Testis (tissue), 3 donors: Measurements from ENCODE around the gene IL34. TPM values are rescaled to one million over a fixed set of nuclear protein-coding genes. Genes with fewer than 3 reads are reported as not detected.

Source experiments
- DNase-seq: peaks from one replicate; pipeline ENCODE4 v3.0.0-alpha.2; 2019
- H3K27ac ChIP-seq, 2 donors: fragments of 200-600 bp; sonication (generic); one replicate each; pipeline ENCODE4 v1.5.1; 2019
- H3K27me3 ChIP-seq: fragments of 200-600 bp; sonication (generic); one replicate; pipeline ENCODE4 v1.5.1; 2019
- H3K36me3 ChIP-seq: fragments of 200-600 bp; sonication (generic); one replicate; pipeline ENCODE4 v1.5.1; 2017; ENCODE audit warnings: low read depth; ENCODE audit errors: missing control alignments
- H3K4me1 ChIP-seq: fragments of 200-600 bp; sonication (generic); one replicate; pipeline ENCODE4 v1.5.1; 2019
- H3K4me3 ChIP-seq, 2 donors: fragments of 200-600 bp; sonication (generic); one replicate each; pipeline ENCODE4 v1.5.1; 2017 to 2019
- H3K9me3 ChIP-seq: fragments of 200-600 bp; sonication (generic); one replicate; pipeline ENCODE4 v1.5.1; 2017
- CTCF ChIP-seq, 3 experiments: fragments of 450-650 bp in 2 of 3; fragments of 200-600 bp in 1 of 3; sonication (generic) in 1 of 3; IDR thresholded peaks; one replicate each; pipeline ENCODE4 v1.5.1; 2016 to 2019; ENCODE audit warnings: antibody characterized with exemption in 3 of 3, mild to moderate bottlenecking in 2 of 3, moderate library complexity in 1 of 3
- POLR2A ChIP-seq: fragments of 450-650 bp; IDR thresholded peaks from one replicate; pipeline ENCODE4 v1.6.1; 2017; ENCODE audit warnings: antibody characterized with exemption, mild to moderate bottlenecking, moderate library complexity
- WGBS, 2 donors: methylation state at CpG; one replicate each; pipeline ENCODE4 v1.1.5; 2018; 5-methylcytosine and 5-hydroxymethylcytosine counted together
- intact Hi-C: fragments of 100-400 bp; cut with DNase I; formaldehyde crosslinking; loops from one replicate; pipeline ENCODE4 v1.15.1; 2023; ENCODE audit warnings: low total_unique reads
- polyA plus RNA-seq: library from polyadenylated mRNA; stranded (reverse); fragments of 350-450 nt; fragmentation: Illumina TruSeq; extraction: RNeasy Lipid Tissue Mini Kit (QIAGEN cat#74804); gene quantifications from one replicate; pipeline ENCODE4 v1.2.3, GENCODE V29; 2014; ENCODE audit warnings: low read depth, low replicate concordance; ENCODE audit not compliant: insufficient read depth
- total RNA-seq, 2 donors: library from RNA; depleted of rRNA; stranded (reverse); fragments of >200 nt; gene quantifications; one replicate each; pipeline ENCODE4 v1.2.3, GENCODE V29; 2016

The IL34 gene
- total and polyA plus RNA-seq, 3 donors from 2014 or later: 5.4 to 11.9 (median 7.9) TPM

- intact Hi-C loops: no loop called here
- no peaks in the 10 kb centered on the region for H3K36me3 ChIP-seq
- H3K4me1 ChIP-seq: no peaks in the 10 kb centered on the region
- no peak for DNase-seq
- TF ChIP-seq CTCF (IDR thresholded peaks at IDR 0.05): no peak
- no peak for TF ChIP-seq POLR2A
- no peak overlapping the region for H3K27ac ChIP-seq
- no peak overlapping the region for H3K4me3 ChIP-seq
- no peaks in the 10 kb centered on the region for H3K27me3 ChIP-seq
- no peaks in the 10 kb centered on the region for H3K9me3 ChIP-seq
- WGBS, 2 donors: 91 to 93% methylated on average over 7 of the region's 7 CpGs
Observed at GRCh38 chr16:70608521-70608920, 37.8 kb upstream of the IL34 start.

- Histone ChIP-seq H3K4me3 (no peak overlapping the region), H3K9me3 (no peaks in the 10 kb centered on the region), H3K27ac (no peak overlapping the region), H3K36me3 (no peaks in the 10 kb centered on the region), H3K4me1 (no peaks in the 10 kb centered on the region), H3K27me3 (no peaks in the 10 kb centered on the region)
- TF ChIP-seq POLR2A: no peak
- DNase-seq: peak; percentile 70
- intact Hi-C loops: no loop called here
- WGBS, 2 donors: 70 to 82% methylated on average over 18 of the region's 18 CpGs
Observed at GRCh38 chr16:70610273-70611223, 35.8 kb upstream of the IL34 start.

DNA sequence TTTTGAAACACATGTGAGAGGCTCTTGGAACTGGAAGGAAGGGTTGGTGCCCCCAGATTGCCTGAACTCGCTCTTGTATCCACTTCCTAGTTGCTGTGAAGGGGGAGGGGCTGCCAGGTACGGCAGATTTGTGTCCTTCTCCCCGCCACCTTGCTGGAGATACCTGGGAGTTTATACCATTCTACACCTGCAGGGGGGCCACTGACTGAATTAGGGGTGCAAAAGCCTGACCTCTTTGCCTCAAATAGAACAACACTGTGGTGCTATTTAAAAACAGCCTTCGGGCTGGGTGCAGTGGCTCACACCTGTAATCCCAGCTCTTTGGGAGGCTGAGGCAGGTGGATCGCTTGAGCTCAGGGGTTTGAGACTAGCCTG lies 35.1 kb upstream of the IL34 start:
- Histone ChIP-seq H3K4me1 (no peaks in the 10 kb centered on the region), H3K36me3 (no peaks in the 10 kb centered on the region), H3K27me3 (no peaks in the 10 kb centered on the region), H3K9me3 (no peaks in the 10 kb centered on the region), H3K27ac (no peak overlapping the region), H3K4me3 (no peak overlapping the region)
- no peak for DNase-seq
- WGBS, 2 donors: 87 to 97% methylated on average over 5 of the region's 5 CpGs
- intact Hi-C loops: no loop called here
- TF ChIP-seq POLR2A (no peak), CTCF (IDR thresholded peaks at IDR 0.05) (no peak)

DNA sequence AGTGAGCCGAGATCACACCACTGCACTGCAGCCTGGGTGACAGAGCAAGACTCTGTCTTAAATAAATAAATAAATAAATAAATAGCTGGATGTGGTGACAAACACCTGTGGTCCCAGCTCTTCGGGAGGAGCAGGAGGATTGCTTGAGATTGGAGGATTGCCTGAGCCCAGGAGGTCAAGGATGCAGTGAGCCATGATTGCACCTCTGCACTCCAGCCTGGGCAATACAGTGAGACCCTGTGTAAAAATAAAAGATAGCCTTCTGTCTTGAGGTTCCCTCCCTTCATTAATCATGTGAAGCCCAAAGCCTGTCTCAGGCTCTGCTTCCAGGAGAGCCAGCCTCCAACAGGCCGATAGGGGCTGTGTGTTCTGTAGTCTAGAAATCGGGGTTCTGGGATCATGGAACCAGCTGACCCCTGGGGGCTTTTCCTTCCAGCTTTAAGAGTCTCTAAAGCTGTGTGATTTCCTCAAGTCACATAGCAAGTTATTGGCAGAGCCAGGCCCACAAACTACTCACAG lies 34.5 kb upstream of the IL34 start:
- no peak for TF ChIP-seq POLR2A
- no peak for TF ChIP-seq CTCF (IDR thresholded peaks at IDR 0.05)
- intact Hi-C loops: no loop called here
- H3K36me3 ChIP-seq: no peaks in the 10 kb centered on the region
- no peaks in the 10 kb centered on the region for H3K4me1 ChIP-seq
- DNase-seq: no peak
- H3K27me3 ChIP-seq: no peaks in the 10 kb centered on the region
- no peaks in the 10 kb centered on the region for H3K9me3 ChIP-seq
- 85 to 91% methylated on average over 4 of the region's 4 CpGs for WGBS, 2 donors
- no peak overlapping the region for H3K27ac ChIP-seq
- no peak overlapping the region for H3K4me3 ChIP-seq

DNA sequence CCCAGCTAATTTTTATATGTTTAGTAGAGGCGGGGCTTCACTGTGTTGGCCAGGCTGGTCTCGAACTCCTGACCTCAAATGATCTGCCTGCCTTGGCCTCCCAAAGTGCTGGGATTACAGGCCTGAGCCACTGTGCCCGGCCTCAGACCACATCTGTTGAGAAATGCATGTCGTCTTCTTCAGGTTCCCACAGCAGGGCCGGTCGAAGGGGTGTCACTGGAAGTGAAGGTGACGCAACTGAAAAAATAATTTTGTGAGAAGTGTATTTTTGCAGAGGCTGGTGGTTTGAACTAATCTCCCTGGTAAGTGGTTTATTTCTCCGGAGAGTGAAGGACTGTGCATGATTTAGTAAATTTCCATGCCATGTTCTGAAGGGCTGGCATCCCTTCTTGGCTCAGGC lies 33.4 kb upstream of the IL34 start:
- no peak for DNase-seq
- no peak for TF ChIP-seq CTCF (IDR thresholded peaks at IDR 0.05)
- no peak for TF ChIP-seq POLR2A
- no peaks in the 10 kb centered on the region for H3K9me3 ChIP-seq
- no peaks in the 10 kb centered on the region for H3K27me3 ChIP-seq
- no peaks in the 10 kb centered on the region for H3K4me1 ChIP-seq
- H3K36me3 ChIP-seq: no peaks in the 10 kb centered on the region
- WGBS, 2 donors: 92 to 98% methylated on average over 8 of the region's 8 CpGs
- H3K4me3 ChIP-seq: no peak overlapping the region
- intact Hi-C loops: no loop called here
- H3K27ac ChIP-seq: no peak overlapping the region
